GM21390 (cell line): ENCODE data around the gene RPH3AL.

Experiments used
- ATAC-seq: cut with Tn5 transposase; IDR thresholded peaks from one replicate; pipeline ENCODE4 v1.9.1; 2021; ENCODE audit not compliant: unreplicated experiment

The RPH3AL gene

GRCh38 chr17:352421-353212, at the start of gene RPH3AL:
RPH3AL (minus strand) TSS chr17:352807; CDS start chr17:327543, 25,264 bp downstream.
- no peak for ATAC-seq

GRCh38 chr17:400257-400656, 47.6 kb upstream of the RPH3AL start:
- no peak for ATAC-seq

GRCh38 chr17:396788-397187, 44.2 kb upstream of the RPH3AL start:
- no peak for ATAC-seq

GRCh38 chr17:395974-396373, 43.4 kb upstream of the RPH3AL start:
- ATAC-seq, result no peak

- ATAC-seq, result no peak
These were observed 42.6 kb upstream of the RPH3AL start for GRCh38 chr17:395179-395578.

- ATAC-seq, result no peak
These were observed 42.1 kb upstream of the RPH3AL start for GRCh38 chr17:394718-395095.

GRCh38 chr17:393806-394717, 41.5 kb upstream of the RPH3AL start:
- no peak for ATAC-seq

GRCh38 chr17:391850-392249, 39.2 kb upstream of the RPH3AL start:
- ATAC-seq, result no peak

- ATAC-seq, result no peak
These were observed 37.4 kb upstream of the RPH3AL start for GRCh38 chr17:390025-390424.

- no peak for ATAC-seq
These were observed 35.5 kb upstream of the RPH3AL start for GRCh38 chr17:388087-388486.

GRCh38 chr17:386141-386876, 33.7 kb upstream of the RPH3AL start:
- no peak for ATAC-seq

- no peak for ATAC-seq
These were observed 33.2 kb upstream of the RPH3AL start for GRCh38 chr17:385836-386140.

- no peak for ATAC-seq
These were observed 32.7 kb upstream of the RPH3AL start for GRCh38 chr17:385178-385835.

- ATAC-seq, result no peak
These were observed 32.1 kb upstream of the RPH3AL start for GRCh38 chr17:384622-385177.

GRCh38 chr17:383771-384621, 31.4 kb upstream of the RPH3AL start:
- ATAC-seq, result no peak

- ATAC-seq, result no peak
These were observed 30.3 kb upstream of the RPH3AL start for GRCh38 chr17:382644-383533.

- ATAC-seq, result no peak
These were observed 29.5 kb upstream of the RPH3AL start for GRCh38 chr17:381941-382643.

GRCh38 chr17:381516-381915, 28.9 kb upstream of the RPH3AL start:
- ATAC-seq, result no peak
